ENCODE results near the gene IZUMO2.
"Not testable (repeated sequence)": the region's sequence is repeated elsewhere in the genome, so short reads cannot be mapped to it uniquely, and the experiment has no call there.

Gene IZUMO2

GRCh38 chr19:50135856-50136602 lies 27.1 kb downstream of the IZUMO2 start:
- not testable (repeated sequence) for DNase-seq; H3K4me1 Mint-ChIP-seq (ENCODE audit: low read depth); H3K36me3 Mint-ChIP-seq (ENCODE audit: low read depth); H3K27me3 Mint-ChIP-seq; H3K9me3 Mint-ChIP-seq; H3K27ac Mint-ChIP-seq; H3K4me3 Mint-ChIP-seq

GRCh38 chr19:50134777-50135719 lies 28.0 kb downstream of the IZUMO2 start:
- not testable (repeated sequence) for DNase-seq; H3K4me1 Mint-ChIP-seq (ENCODE audit: low read depth); H3K27me3 Mint-ChIP-seq; H3K4me3 Mint-ChIP-seq; H3K27ac Mint-ChIP-seq; H3K36me3 Mint-ChIP-seq (ENCODE audit: low read depth); H3K9me3 Mint-ChIP-seq

GRCh38 chr19:50133518-50134492 lies 29.3 kb downstream of the IZUMO2 start:
- not testable (repeated sequence) for H3K9me3 Mint-ChIP-seq; H3K27me3 Mint-ChIP-seq; DNase-seq; H3K4me1 Mint-ChIP-seq (ENCODE audit: low read depth); H3K4me3 Mint-ChIP-seq; H3K36me3 Mint-ChIP-seq (ENCODE audit: low read depth); H3K27ac Mint-ChIP-seq

GRCh38 chr19:50104012-50104411 lies 59.1 kb downstream of the IZUMO2 start:
- not testable (repeated sequence) for H3K27me3 Mint-ChIP-seq

GRCh38 chr19:50103405-50103804 lies 59.7 kb downstream of the IZUMO2 start:
- H3K9me3 Mint-ChIP-seq; H3K27ac Mint-ChIP-seq; H3K4me1 Mint-ChIP-seq (ENCODE audit: low read depth); DNase-seq; H3K36me3 Mint-ChIP-seq (ENCODE audit: low read depth); H3K27me3 Mint-ChIP-seq; H3K4me3 Mint-ChIP-seq: not testable (repeated sequence)

More at GRCh38 chr19:50104012-50104411, 59.1 kb downstream of the IZUMO2 start:
- not testable (repeated sequence) for DNase-seq; H3K36me3 Mint-ChIP-seq (ENCODE audit: low read depth); H3K9me3 Mint-ChIP-seq; H3K4me1 Mint-ChIP-seq (ENCODE audit: low read depth); H3K27ac Mint-ChIP-seq; H3K4me3 Mint-ChIP-seq
